GM12892 (cell line): ENCODE measurements around the gene GADD45GIP1.

Experiments used
- POLR2A ChIP-seq: IDR thresholded peaks from 2 replicates; pipeline ENCODE4 v1.6.1; 2011; ENCODE audit warnings: low read depth, low read length, control low read depth
- POLR2AphosphoS5 ChIP-seq: IDR thresholded peaks from 2 replicates; pipeline ENCODE4 v1.6.1; 2011; ENCODE audit warnings: low read depth, low read length, control low read depth
- TAF1 ChIP-seq: IDR thresholded peaks from 2 replicates; pipeline ENCODE4 v1.6.1; 2011; ENCODE audit warnings: low read depth, mild to moderate bottlenecking, control low read depth, low read length, borderline replicate concordance

DNA sequence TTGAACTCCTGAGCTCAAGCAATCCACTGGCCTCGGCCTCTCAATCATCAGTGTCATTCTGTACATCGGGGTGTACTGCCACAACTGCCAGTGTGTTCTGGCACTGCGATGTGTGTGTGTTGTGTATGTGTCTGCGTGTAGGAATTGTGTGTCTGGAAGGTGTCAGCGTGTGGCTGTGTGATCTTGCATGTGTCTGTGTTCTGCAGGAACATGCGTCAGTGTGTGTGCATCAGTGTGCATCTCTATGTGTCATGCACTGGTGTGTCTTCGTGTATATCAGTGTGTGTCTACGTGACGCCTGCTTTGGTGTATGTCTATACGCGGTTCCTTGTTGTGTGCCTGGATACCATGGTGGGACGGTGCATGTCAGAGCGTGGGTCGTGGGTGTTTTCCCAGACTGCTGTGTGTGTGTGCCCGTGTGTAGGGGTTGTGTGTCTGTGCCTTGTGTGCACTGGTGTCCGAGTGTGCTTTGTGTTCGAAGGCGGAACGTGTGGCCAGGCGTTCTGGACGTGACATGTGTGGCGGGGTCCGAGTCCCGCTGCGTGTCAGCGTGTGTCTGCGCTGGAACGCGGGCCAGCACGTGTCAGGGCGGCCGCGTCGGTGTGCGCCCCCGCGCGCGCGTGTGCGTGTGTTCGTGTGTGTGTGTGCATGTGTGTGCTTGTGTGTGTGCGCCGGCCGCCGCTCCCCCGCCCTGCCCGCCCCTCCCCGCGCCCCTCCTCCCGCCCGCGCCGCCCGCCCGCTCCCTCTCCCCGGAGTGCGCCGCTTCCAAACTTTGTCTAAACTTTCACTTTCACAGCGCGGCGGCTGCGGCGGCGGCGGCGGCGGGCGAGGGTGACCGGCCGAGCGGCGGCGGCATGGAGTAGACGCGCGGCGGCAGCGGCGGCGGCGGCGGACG, 37.9 kb upstream of the GADD45GIP1 start, which contains the start of gene NFIX:
- TF ChIP-seq POLR2A (no peak), TAF1 (no peak), POLR2AphosphoS5 (no peak)
